OCI-LY7 (cell line): ENCODE results near the gene SIPA1L3. TPM values are rescaled to one million over a fixed set of nuclear protein-coding genes. Genes with fewer than 3 reads are reported as not detected.

Experiments
- BruUV-seq: library from RNA; stranded (reverse); fragments of 400-500 nt; replicated peaks from 2 replicates; lab custom pipeline; 2021; lab: Mats Ljungman, UMichigan
- CTCF ChIA-PET: fragments of 300-600 bp; sonication (Branson Sonifier 250); formaldehyde crosslinking; loops from one replicate; lab custom pipeline; 2022; ENCODE audit warnings: antibody characterized with exemption; ENCODE audit not compliant: unreplicated experiment; lab: Charles Lee
- POLR2A ChIA-PET: fragments of 300-600 bp; sonication (Branson Sonifier 250); formaldehyde crosslinking; loops from one replicate; lab custom pipeline; 2022; ENCODE audit warnings: antibody characterized with exemption; lab: Charles Lee
- DNase-seq: peaks from one replicate; pipeline ENCODE4 v3.0.0-alpha.2; 2015; ENCODE audit warnings: low spot score
- H2AFZ ChIP-seq: fragments of 200-600 bp; sonication (generic), shearing (Covaris generic); 2 replicates; pipeline ENCODE4 v1.6.1; 2014; ENCODE audit warnings: mild to moderate bottlenecking, antibody characterized with exemption, low read length, moderate library complexity
- H3K27ac ChIP-seq: fragments of 200-600 bp; sonication (generic); 2 replicates; pipeline ENCODE4 v1.5.1; 2014; ENCODE audit warnings: mixed run types, low read depth, mild to moderate bottlenecking, moderate library complexity, low read length, inconsistent platforms; ENCODE audit not compliant: poor library complexity, severe bottlenecking
- H3K36me3 ChIP-seq: fragments of 200-600 bp; sonication (generic); 2 replicates; pipeline ENCODE4 v1.6.1; 2014; ENCODE audit warnings: mild to moderate bottlenecking, antibody characterized with exemption, low read length, moderate library complexity, mixed read lengths; ENCODE audit not compliant: insufficient read depth
- H3K4me1 ChIP-seq: fragments of 200-600 bp; sonication (generic); 2 replicates; pipeline ENCODE4 v1.5.1; 2014; ENCODE audit warnings: mild to moderate bottlenecking, low read length; ENCODE audit not compliant: insufficient read depth, poor library complexity, severe bottlenecking
- H3K4me2 ChIP-seq: fragments of 200-600 bp; sonication (generic); 2 replicates; pipeline ENCODE4 v1.6.1; 2014; ENCODE audit warnings: mild to moderate bottlenecking, low read length
- H3K4me3 ChIP-seq: fragments of 200-600 bp; sonication (generic); 2 replicates; pipeline ENCODE4 v1.5.1; 2014; ENCODE audit warnings: mild to moderate bottlenecking, low read depth, low read length; ENCODE audit not compliant: poor library complexity, severe bottlenecking
- H3K79me2 ChIP-seq: fragments of 200-600 bp; sonication (generic); 2 replicates; pipeline ENCODE4 v1.6.1; 2016; ENCODE audit warnings: low read depth, mild to moderate bottlenecking, low read length, moderate library complexity, mixed read lengths; ENCODE audit not compliant: insufficient read depth
- H3K9me2 ChIP-seq: fragments of 200-600 bp; sonication (generic); 2 replicates; pipeline ENCODE4 v1.6.1; 2016; ENCODE audit warnings: mild to moderate bottlenecking, low read length, mixed read lengths; ENCODE audit not compliant: insufficient read depth
- H3K9me3 ChIP-seq: fragments of 200-600 bp; sonication (generic); 2 replicates; pipeline ENCODE4 v1.6.1; 2014; ENCODE audit warnings: mild to moderate bottlenecking, mixed run types, low read length, mixed read lengths
- H4K20me1 ChIP-seq: fragments of 200-600 bp; sonication (generic); 2 replicates; pipeline ENCODE4 v1.6.1; 2014; ENCODE audit warnings: mild to moderate bottlenecking, antibody characterized with exemption, low read length, moderate library complexity, mixed read lengths; ENCODE audit not compliant: insufficient read depth
- EZH2phosphoT487 ChIP-seq: fragments of 200-600 bp; sonication (generic); IDR thresholded peaks from 2 replicates; pipeline ENCODE4 v1.6.1; 2018; ENCODE audit warnings: low read depth, borderline replicate concordance, mild to moderate bottlenecking, mixed run types, antibody characterized with exemption, low read length, moderate library complexity, mixed read lengths
- intact Hi-C: fragments of 100-400 bp; cut with micrococcal nuclease; formaldehyde crosslinking; loops from one replicate; pipeline ENCODE4 v1.10.0; 2022; ENCODE audit not compliant: unreplicated experiment
- total RNA-seq, 2 experiments: library from RNA; depleted of rRNA in 1 of 2; stranded (reverse); fragments of >200 nt in 1 of 2; shearing (Covaris generic) in 1 of 2; gene quantifications; 2 replicates each; pipeline ENCODE4 v1.2.3, GENCODE V29; 2014 to 2022
- TF ChIP-seq, protein P1 (sequence below): fragments of 200-600 bp; sonication (generic); conservative IDR thresholded peaks from 2 replicates; pipeline ENCODE4 v1.5.1; 2014; ENCODE audit warnings: mild to moderate bottlenecking, antibody characterized with exemption, low read length, moderate library complexity, mixed read lengths

Gene SIPA1L3
- total RNA-seq, 2 experiments from 2014 or later: 21.2 to 84.4 TPM

DNA sequence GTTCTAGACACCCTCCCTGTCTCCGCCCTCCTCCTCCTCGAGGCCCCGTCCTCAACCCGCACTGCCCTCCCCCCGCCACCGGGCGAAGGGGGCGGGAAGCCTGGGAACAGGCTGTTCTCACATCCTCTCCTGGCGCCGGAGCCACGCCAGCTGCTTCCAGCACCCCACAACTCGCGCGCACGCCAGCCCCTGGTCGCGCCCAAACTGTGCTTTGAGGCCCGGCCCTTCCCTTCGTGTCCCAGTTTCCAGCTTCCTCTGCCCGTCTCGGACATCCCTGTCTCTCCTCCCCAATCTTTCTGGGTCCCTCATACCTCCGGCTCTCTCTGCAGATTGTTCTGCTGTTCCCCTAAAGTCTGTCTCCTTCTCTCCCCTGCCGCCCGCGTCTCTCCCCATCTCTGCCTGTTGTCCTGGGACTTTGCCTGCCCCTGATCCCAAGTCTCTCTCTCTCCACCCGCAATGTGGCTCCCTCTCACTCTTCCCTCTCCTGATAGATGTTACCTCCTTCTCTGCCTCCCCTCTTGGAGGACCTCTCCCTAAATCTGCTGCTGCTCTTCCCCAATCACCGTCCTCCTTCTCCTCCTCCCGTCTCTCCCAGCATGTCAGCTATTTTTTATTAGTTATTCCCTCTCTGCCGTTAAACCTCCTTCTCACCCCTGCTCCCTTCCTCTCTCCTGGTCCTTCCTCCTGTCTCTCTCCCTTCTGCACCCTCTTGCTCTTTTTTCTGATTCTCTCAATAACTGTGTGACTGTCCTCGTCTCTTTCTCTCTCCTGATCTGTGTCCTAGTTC is 302.9 kb downstream of the SIPA1L3 start:
- CTCF ChIA-PET: no interaction called here
- Histone ChIP-seq H3K9me3 (no peaks in the 10 kb centered on the region), H2AFZ (no peak overlapping the region), H3K4me3 (no peak overlapping the region), H3K4me2 (no peak overlapping the region), H3K36me3 (no peaks in the 10 kb centered on the region), H3K4me1 (no peaks in the 10 kb centered on the region), H3K27ac (no peak overlapping the region), H3K9me2 (no peaks in the 10 kb centered on the region), H4K20me1 (no peaks in the 10 kb centered on the region), H3K79me2 (no peaks in the 10 kb centered on the region)
- TF ChIP-seq, protein P1, sequence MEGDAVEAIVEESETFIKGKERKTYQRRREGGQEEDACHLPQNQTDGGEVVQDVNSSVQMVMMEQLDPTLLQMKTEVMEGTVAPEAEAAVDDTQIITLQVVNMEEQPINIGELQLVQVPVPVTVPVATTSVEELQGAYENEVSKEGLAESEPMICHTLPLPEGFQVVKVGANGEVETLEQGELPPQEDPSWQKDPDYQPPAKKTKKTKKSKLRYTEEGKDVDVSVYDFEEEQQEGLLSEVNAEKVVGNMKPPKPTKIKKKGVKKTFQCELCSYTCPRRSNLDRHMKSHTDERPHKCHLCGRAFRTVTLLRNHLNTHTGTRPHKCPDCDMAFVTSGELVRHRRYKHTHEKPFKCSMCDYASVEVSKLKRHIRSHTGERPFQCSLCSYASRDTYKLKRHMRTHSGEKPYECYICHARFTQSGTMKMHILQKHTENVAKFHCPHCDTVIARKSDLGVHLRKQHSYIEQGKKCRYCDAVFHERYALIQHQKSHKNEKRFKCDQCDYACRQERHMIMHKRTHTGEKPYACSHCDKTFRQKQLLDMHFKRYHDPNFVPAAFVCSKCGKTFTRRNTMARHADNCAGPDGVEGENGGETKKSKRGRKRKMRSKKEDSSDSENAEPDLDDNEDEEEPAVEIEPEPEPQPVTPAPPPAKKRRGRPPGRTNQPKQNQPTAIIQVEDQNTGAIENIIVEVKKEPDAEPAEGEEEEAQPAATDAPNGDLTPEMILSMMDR: no peak
- TF ChIP-seq EZH2phosphoT487: no peak
- no TSS peak for BruUV-seq
- POLR2A ChIA-PET: no interaction called here
- no peak for DNase-seq
- intact Hi-C loops: no loop called here

DNA sequence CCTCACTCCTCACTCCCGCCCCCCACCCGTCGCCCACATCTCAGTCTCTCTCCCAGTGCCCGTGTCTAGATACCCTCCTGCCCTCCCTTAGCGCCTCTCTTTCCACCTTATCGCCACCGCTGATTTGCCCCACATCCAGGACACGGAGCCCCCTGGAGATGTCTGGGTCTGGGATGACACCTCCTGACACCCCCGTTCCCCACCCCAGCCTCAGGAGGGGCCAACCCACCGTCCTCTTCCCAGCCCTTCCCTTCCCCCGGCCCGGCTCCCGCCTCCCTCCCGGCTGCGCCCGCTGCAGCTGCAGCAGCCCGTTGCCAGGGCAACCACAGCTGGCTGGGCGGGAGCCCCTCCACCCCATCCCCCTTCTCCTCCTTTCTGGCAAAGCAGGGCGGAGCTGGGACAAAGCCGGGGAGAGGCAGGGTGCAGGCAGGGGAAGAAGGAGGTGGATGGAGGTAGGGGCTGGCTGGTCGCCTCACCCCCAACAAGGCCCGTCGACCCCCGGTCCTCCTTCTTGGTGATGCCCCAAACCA is 303.5 kb downstream of the SIPA1L3 start:
- TF ChIP-seq, protein P1: no peak
- TF ChIP-seq EZH2phosphoT487: no peak
- Histone ChIP-seq H3K36me3 (no peaks in the 10 kb centered on the region), H3K9me3 (no peaks in the 10 kb centered on the region), H2AFZ (no peak overlapping the region), H3K4me3 (no peak overlapping the region), H3K27ac (no peak overlapping the region), H4K20me1 (no peaks in the 10 kb centered on the region), H3K4me2 (no peak overlapping the region), H3K79me2 (no peaks in the 10 kb centered on the region), H3K9me2 (no peaks in the 10 kb centered on the region), H3K4me1 (no peaks in the 10 kb centered on the region)
- intact Hi-C loops: no loop called here
- POLR2A ChIA-PET: no interaction called here
- no TSS peak for BruUV-seq
- DNase-seq: no peak
- CTCF ChIA-PET: no interaction called here

DNA sequence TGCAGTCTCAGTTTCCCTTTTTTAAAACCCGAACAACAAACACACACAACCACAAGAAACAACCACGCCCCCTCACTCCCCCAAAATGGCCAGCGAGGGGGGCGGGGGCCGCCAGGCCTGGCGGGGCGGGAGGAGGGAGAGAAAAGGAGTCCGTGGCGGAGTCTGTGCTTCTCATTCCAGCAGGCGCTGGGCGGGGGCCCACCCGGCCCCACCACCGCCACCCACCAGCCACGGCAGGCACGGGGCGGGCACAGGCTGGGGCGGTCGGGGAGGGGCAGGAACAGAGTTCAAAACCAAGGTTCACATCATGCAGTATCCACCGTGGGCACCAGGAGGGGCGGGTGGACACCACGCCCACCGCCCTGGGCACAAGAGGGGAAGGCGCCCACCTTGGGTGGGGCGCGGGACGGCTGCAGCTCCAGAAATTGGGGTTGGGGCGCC is 304.2 kb downstream of the SIPA1L3 start:
- Histone ChIP-seq H2AFZ (no peak overlapping the region), H3K9me2 (no peaks in the 10 kb centered on the region), H3K27ac (no peak overlapping the region), H3K79me2 (no peaks in the 10 kb centered on the region), H4K20me1 (no peaks in the 10 kb centered on the region), H3K4me1 (no peaks in the 10 kb centered on the region), H3K4me3 (no peak overlapping the region), H3K36me3 (no peaks in the 10 kb centered on the region), H3K9me3 (no peaks in the 10 kb centered on the region), H3K4me2 (no peak overlapping the region)
- DNase-seq: no peak
- ChIA-PET CTCF (no interaction called here), POLR2A (no interaction called here)
- no peak for TF ChIP-seq EZH2phosphoT487
- TF ChIP-seq, protein P1: no peak
- intact Hi-C loops: no loop called here
- BruUV-seq: no TSS peak
